Amniotic epithelial cell (primary cell): ENCODE results near the gene CLEC14A.

ENCODE experiments used
- DNase-seq: peaks from one replicate; pipeline ENCODE4 v3.0.0-alpha.2; 2010; ENCODE audit warnings: low read depth

CLEC14A gene

GRCh38 chr14:38248321-38249028 is 7.4 kb downstream of the CLEC14A start:
- no peak for DNase-seq

GRCh38 chr14:38243696-38244240 is 12.1 kb downstream of the CLEC14A start:
- DNase-seq, result no peak

GRCh38 chr14:38238878-38239277 is 17.0 kb downstream of the CLEC14A start:
- DNase-seq, result no peak

GRCh38 chr14:38238332-38238731 is 17.6 kb downstream of the CLEC14A start:
- peak; percentile 43 for DNase-seq

GRCh38 chr14:38233218-38233617 is 22.7 kb downstream of the CLEC14A start:
- no peak for DNase-seq

- no peak for DNase-seq
Measured at GRCh38 chr14:38226366-38226765, 29.5 kb downstream of the CLEC14A start.

GRCh38 chr14:38225946-38226345 is 29.9 kb downstream of the CLEC14A start:
- no peak for DNase-seq

GRCh38 chr14:38224338-38224737 is 31.6 kb downstream of the CLEC14A start:
- no peak for DNase-seq

GRCh38 chr14:38221077-38221476 is 34.8 kb downstream of the CLEC14A start:
- no peak for DNase-seq

- DNase-seq, result peak; percentile 82
Measured at GRCh38 chr14:38217553-38217952, 38.3 kb downstream of the CLEC14A start.

- DNase-seq, result no peak
Measured at GRCh38 chr14:38213001-38213400, 42.9 kb downstream of the CLEC14A start.

- DNase-seq, result no peak
Measured at GRCh38 chr14:38212111-38212510, 43.8 kb downstream of the CLEC14A start.

- DNase-seq, result no peak
Measured at GRCh38 chr14:38211255-38211735, 44.6 kb downstream of the CLEC14A start.

GRCh38 chr14:38210587-38211216 is 45.2 kb downstream of the CLEC14A start:
- peak; percentile 64 for DNase-seq

GRCh38 chr14:38209572-38210557 is 46.0 kb downstream of the CLEC14A start:
- peak; percentile 56 for DNase-seq

GRCh38 chr14:38208618-38209562 is 47.0 kb downstream of the CLEC14A start:
- peak; percentile 61 for DNase-seq

GRCh38 chr14:38207736-38208617 is 47.9 kb downstream of the CLEC14A start, which contains the start of gene SSTR1:
SSTR1 (plus strand) TSS chr14:38207904; CDS start chr14:38209390, 1,486 bp downstream.
- DNase-seq, result no peak

- no peak for DNase-seq
Measured at GRCh38 chr14:38207377-38207735, 48.5 kb downstream of the CLEC14A start.

GRCh38 chr14:38206689-38207376 is 49.1 kb downstream of the CLEC14A start:
- no peak for DNase-seq
